ENCODE measurements around the gene RNPEPL1.

The RNPEPL1 gene

GRCh38 chr2:240578488-240578887, 10.2 kb downstream of the RNPEPL1 start:
- no peak for DNase-seq

GRCh38 chr2:240579071-240579762, 10.9 kb downstream of the RNPEPL1 start:
- DNase-seq: no peak

DNA sequence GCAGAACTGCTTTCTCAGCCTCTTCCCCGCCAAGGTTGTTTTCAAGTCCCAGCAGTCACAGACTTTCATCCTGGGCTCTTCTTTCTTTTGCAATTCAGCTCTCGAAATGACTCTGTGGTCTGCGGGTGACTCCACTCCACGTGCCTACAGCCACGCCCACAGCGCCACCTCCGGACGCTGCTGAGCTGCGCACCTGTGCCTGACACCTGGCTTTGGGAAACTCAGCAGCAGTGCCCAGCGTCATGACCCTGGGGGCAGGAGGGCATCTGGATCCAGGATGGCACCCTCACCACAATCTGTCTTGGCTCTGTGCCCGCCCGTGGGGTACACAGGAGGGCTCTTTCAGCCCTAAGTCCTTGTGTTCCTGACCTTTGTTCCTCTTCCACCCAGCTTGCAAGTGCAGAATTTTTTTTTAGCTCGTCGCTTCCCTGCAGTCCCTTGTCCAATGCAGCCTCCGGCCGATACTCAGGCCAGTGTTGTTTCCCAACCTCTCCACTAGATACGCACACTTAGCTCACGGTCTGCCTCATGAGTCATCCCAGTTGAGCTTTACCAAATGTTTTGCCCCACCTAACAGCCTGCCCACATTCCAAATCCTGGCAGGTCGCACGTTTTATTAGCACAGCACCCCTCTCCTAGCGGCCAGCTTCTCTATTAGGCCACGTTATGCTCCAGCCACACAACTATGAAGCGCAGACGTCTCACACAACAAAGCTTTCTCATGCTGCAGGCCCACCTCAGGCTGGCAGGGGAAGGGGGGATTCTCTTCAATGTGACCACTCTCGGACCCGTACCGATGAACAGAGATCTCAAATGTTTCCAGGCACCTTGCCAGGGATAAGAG, 11.7 kb downstream of the RNPEPL1 start:
- peak; percentile 86 for DNase-seq

DNA sequence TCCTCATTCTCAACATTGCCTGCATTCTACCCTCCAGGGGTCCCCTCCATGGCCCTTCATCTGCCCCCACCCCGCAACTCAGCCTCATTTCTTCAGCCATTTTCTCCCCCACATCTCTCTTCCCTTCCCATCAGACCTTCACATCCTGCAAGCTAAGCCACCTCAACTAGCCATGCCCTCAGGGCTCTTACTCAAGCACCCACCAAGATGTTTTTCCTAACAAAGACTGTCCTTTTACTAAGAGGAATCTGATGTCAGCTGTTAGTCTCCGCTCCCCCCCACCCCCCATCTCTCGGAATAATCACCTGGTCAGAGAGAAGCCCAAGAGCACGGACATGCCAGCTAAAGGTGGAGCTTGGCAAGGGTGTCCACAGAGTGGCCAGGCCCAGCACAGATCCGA, 13.5 kb downstream of the RNPEPL1 start:
- DNase-seq: no peak

GRCh38 chr2:240582781-240583180, 14.5 kb downstream of the RNPEPL1 start:
- no peak for DNase-seq

DNA sequence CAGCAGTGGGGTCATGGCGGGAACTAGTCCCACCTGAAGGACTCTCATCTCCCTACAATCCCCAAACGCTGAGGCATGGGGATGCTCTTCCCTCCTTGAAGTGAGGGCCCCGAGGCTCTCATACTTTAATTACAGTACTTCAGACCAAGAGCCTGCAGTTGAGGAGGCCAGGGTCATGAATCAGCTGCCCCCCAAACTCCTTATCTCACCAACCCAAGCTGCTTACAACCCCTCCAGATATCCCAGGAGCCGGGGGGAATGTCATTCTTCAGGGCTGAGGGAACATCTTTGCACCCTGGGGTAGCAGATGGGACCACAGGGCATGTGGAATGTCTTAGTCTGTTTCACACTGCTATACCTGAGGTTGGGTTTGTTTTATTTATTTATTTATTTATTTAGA, 15.5 kb downstream of the RNPEPL1 start:
- no peak for DNase-seq

DNA sequence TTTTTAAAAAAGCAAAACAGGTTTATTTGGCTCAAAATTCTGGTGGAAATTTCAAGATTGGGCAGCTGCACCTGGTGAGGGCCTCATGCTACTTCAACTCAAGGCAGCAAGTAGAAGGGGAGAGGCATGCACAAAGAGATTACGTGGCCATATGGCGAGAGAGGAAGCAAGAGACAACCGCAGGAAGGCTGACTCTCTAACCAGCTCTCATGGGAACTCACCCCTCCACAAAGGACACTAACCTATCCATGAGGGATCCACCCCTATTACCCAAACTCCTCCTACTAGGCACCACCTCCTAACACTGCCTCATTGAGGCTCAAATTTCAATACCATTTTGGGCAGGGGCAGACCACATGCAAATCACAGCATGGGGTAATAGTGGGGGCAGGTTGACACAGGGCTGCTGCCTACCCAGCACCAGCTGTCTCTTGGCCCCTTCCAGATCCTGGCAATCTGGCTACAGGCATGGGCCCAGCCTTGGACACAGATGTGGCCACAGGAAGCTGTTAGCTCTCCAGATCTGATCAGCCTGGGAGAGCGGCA, 16.3 kb downstream of the RNPEPL1 start:
- DNase-seq: no peak

- no peak for DNase-seq
Observed at GRCh38 chr2:240585101-240585500, 16.8 kb downstream of the RNPEPL1 start.

GRCh38 chr2:240585681-240586197, 17.5 kb downstream of the RNPEPL1 start:
- no peak for DNase-seq

DNA sequence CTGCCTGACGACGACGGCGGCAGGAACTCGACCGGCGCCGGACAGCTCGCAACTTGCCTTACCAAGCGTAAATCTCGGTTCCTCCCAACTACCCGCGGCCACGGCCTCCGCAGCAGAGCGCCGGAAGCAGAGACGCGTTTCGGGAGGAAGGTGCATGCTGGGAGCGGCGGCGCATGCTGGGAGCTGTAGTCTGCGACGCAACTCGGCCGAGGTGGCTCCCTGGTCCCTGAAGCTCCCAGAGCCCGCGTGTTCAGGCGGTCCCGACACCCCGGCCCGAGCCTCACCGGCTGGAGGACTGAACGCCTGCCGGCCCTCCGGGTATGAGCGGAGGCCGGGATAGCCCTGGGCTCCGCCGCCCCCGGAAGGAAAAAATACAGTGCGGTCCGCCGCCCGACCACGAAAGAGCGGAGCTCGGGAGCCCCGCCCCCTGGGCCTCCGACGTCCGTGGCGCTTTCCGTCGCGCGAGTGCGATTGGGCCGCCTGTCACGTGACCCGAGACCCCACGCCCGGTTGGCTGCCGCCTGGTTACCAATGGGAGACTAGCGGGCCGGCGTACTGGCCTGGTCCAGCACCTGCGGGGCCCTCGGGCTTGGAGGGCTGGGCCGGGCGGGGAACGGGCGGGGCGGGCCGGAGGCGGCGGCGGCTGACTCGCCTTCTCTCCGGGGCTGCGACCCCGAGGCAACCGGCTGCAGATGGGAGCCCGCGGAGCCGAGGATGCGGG, 18.1 kb downstream of the RNPEPL1 start, which contains the start of gene CAPN10:
Gene CAPN10 (plus strand): TSS at position 537 of the 721 bp plus-strand sequence. CDS start 178 bp downstream, at position 715.
- DNase-seq: peak; percentile 95

DNA sequence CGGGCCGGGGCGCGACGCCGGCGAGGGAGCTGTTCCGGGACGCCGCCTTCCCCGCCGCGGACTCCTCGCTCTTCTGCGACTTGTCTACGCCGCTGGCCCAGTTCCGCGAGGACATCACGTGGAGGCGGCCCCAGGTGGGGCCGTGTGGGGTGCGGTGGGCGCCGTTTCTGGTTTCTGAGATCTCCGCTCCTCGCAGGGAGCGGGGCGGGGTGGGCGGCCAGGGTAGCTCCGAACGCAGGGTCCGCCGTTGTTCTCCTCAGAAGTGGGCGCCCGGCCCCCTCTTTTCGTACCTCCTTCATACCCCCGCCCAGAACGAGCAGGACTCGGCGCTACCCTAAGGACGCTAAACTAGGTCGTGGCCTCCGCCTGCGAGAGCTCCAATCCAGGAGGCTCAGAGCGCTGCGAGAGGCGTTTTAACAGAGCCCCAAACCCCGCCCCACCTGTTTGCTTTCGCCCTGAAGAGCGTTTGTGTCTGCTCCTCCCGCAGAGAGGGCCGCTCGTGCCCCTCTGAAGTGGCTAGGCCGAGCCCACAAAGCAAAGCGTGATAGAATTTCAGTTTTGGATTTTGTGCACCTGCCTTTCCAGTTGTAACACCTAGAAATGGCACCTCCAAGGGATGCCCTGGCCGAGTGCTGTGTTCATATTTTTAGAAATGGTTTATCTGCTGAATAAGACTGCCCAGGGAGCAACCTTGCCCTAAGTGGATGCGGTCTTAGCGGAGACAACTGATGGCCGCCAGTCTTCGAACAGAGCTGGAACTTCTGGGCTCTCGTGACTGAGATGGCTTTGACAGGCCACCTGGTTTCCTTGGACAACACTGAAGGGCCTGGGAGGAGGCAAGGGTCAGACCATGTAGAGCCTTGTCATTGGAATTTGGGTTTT, 18.9 kb downstream of the RNPEPL1 start:
- DNase-seq: peak; percentile 59

DNA sequence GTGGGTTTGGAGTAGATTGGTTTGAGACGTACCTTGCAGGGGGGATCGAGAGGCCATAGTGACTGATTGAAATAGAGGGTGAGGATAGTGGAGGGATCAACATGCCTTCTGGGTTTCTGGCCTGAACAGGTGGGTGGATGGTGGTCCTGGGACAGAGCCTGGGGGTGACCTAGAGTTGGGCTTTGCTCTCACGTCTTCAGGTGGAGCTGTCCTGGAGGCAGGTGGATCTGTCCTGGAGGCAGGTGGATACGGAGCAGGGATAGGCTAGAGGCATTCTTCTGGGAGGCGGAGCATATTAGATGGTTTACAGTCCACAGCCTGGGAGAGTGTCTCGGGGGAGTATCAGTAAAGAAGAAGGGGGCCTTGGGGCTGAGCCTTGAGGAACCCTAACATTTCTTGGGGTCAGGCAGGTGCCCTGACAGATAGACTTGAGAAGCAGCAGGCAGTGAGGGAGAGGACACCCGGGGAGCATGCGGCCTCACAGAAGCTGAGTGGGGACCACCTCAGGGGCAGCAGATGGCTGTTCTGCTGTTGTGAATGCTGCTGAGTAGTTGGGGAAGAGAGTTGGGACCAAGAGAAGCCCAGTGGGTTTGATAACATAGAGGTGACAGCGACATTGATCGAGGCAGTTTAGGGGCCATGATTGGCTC, 19.8 kb downstream of the RNPEPL1 start:
- no peak for DNase-seq

- DNase-seq: no peak
Observed at GRCh38 chr2:240588669-240589068, 20.4 kb downstream of the RNPEPL1 start.

DNA sequence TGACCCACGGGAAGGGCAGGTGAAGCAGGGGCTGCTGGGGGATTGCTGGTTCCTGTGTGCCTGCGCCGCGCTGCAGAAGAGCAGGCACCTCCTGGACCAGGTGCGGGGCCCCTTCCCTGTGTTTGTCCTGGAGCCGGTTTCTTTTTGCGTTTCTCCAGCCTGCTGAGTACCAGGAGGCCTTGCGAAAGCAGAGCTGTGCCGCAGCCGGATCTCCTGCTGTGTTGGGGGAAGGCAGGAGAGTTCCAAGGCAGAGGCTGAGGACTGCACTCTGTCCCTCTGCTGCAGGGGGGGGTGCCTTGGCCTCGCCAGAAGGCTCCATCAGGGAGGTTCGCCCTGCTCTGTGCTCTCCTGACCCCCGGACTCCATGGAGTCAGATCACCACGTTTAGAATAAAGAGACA, 21.1 kb downstream of the RNPEPL1 start:
- DNase-seq: no peak

GRCh38 chr2:240589850-240590525, 21.7 kb downstream of the RNPEPL1 start:
- no peak for DNase-seq

- no peak for DNase-seq
Observed at GRCh38 chr2:240590681-240591111, 22.4 kb downstream of the RNPEPL1 start.

DNA sequence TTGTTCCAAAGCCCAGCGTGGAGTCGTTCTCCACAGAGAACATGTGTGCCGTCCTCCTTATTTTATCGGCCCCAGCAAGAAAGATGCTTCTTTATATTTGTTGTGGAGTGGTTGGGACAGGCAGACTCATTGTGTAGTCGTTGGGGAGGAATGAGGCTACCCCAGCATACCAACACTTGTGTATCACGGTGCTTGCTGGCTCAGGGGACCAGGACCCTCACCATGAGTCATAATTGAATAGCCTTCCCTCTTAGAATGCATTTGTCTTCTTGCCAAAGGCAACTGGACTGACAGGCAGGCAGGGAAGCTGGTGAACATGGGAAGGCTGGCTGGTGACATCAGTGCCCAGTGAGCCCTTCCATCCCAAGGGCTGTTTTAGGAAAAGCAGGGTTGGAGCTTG, 22.9 kb downstream of the RNPEPL1 start:
- no peak for DNase-seq

DNA sequence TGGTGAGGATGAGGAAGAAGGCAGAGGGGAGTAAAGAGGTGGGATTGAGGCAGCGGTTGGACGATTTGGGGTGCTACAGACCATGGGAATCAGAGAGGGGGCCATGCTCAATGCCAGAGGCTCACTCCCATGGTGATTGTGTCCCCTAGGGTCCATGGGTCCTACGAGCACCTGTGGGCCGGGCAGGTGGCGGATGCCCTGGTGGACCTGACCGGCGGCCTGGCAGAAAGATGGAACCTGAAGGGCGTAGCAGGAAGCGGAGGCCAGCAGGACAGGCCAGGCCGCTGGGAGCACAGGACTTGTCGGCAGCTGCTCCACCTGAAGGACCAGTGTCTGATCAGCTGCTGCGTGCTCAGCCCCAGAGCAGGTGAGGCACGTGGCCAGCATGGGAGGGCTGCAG, 23.5 kb downstream of the RNPEPL1 start:
- DNase-seq: no peak

DNA sequence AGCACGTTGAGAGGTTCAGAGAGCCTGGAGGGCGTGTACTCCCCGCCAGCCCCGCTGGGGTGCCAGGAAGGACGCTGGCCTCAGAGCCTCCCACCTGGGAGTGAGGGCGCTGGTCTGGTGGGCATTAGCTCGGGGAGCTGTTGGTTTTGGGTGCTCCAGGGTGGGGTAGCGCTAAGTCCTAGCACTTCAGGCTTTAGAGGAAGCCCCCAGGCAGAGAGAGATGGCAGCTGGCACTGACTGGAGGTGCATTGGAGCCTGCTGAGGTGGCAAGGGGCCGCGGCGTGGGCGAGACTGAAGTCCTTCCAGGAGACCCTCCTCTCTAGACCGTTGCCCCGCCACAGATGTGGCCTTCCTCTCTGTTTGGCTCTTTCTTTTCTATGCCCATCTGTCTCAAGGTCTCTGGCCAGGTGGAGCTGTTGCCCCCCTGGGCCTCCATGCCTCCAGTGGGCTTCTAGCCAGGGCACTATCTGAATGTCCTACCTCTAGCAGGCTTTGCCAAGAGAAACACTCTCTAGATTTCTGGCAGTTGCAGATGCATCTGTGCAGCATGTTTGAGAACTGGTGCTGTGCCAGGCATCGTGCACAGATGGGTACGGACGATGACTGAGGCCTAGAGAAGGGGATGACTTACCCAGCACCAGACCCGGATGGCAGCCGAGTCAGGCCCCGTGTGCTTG, 24.9 kb downstream of the RNPEPL1 start:
- DNase-seq: no peak
